ENCODE results near the gene WDR27.

- no peak for TF ChIP-seq CTCF (IDR thresholded peaks at IDR 0.05)
- TF ChIP-seq POLR2AphosphoS5 (IDR thresholded peaks at IDR 0.05): no peak
- TF ChIP-seq POLR2A (IDR thresholded peaks at IDR 0.05): no peak
Measured at GRCh38 chr6:169623975-169624374, 77.9 kb downstream of the WDR27 start.

Measured in breast epithelium (tissue), 3 donors.